OCI-LY3 (cell line): ENCODE measurements around the gene CYB5D1.

Experiments
- EZH2phosphoT487 ChIP-seq: fragments of 200-600 bp; shearing (Covaris generic); IDR thresholded peaks from 2 replicates; pipeline ENCODE4 v1.6.1; 2018; ENCODE audit warnings: antibody characterized with exemption, mixed run types, low read depth
- TF ChIP-seq, protein P1 (sequence below): fragments of 200-600, 300-600 bp; sonication (generic); IDR thresholded peaks from 2 replicates; pipeline ENCODE4 v1.5.1; 2014; ENCODE audit warnings: antibody characterized with exemption, low read length, low read depth

DNA sequence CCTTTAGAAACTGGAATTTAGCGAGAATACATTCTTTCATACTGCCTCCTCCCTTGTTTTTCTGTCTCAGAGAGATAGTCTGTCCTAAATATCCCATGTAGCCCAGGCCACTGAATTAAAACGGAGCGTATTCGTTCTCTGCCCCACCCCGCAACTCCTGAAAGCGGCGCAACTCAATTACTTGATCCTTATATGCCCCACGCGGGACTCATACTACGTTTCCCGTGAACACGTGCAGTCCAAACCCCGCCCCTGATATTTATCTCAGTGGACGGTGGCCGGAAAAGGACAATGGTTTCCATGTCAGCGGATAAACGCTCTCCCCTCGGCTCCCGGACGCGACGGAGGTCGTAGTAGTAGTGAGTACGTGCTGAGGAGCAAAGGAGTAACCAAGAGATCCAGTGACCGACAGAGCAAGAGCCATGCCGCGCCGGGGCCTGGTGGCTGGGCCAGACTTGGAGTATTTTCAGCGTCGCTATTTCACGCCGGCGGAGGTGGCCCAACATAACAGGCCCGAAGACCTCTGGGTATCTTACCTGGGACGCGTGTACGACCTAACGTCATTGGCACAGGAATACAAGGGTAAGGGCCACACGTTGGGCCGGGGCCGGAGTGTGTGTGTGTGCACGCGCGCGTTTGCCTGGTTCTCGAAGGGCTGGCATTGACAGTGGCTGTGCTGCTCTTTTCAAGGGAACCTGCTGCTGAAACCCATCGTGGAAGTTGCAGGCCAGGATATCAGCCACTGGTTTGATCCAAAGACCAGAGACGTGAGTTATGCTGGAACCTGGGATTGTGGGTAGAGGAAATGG lies at the start of gene CYB5D1:
- TF ChIP-seq, protein P1, sequence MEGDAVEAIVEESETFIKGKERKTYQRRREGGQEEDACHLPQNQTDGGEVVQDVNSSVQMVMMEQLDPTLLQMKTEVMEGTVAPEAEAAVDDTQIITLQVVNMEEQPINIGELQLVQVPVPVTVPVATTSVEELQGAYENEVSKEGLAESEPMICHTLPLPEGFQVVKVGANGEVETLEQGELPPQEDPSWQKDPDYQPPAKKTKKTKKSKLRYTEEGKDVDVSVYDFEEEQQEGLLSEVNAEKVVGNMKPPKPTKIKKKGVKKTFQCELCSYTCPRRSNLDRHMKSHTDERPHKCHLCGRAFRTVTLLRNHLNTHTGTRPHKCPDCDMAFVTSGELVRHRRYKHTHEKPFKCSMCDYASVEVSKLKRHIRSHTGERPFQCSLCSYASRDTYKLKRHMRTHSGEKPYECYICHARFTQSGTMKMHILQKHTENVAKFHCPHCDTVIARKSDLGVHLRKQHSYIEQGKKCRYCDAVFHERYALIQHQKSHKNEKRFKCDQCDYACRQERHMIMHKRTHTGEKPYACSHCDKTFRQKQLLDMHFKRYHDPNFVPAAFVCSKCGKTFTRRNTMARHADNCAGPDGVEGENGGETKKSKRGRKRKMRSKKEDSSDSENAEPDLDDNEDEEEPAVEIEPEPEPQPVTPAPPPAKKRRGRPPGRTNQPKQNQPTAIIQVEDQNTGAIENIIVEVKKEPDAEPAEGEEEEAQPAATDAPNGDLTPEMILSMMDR: no peak
- no peak for TF ChIP-seq EZH2phosphoT487
